Ovary (tissue), 9 donors: Measurements from ENCODE around the gene NOS3. TPM values are rescaled to one million over a fixed set of nuclear protein-coding genes. Genes with fewer than 3 reads are reported as not detected.

Source experiments
- DNase-seq, 5 donors: peaks; one replicate each; pipeline ENCODE4 v3.0.0-alpha.2; 2019 to 2020
- H3K27ac ChIP-seq, 2 donors: fragments of 200-600 bp; one replicate each; pipeline versions ENCODE4 v1.5.1 to v1.8.0; 2019 to 2022
- H3K27me3 ChIP-seq: fragments of 200-600 bp; one replicate; pipeline ENCODE4 v1.8.0; 2022
- H3K36me3 ChIP-seq: fragments of 200-600 bp; sonication (generic); one replicate; pipeline ENCODE4 v1.5.1; 2019
- H3K4me1 ChIP-seq: one replicate; pipeline ENCODE4 v1.8.1; 2013; ENCODE audit warnings: mild to moderate bottlenecking, moderate library complexity; ENCODE audit not compliant: insufficient read depth
- H3K4me3 ChIP-seq: fragments of 200-600 bp; sonication (generic); one replicate; pipeline ENCODE4 v1.5.1; 2017
- H3K9me3 ChIP-seq, 2 donors: fragments of 200-600 bp in 1 of 2; sonication (generic) in 1 of 2; one replicate each; pipeline versions ENCODE4 v1.5.1 to v1.8.1; 2013 to 2019; ENCODE audit warnings: mild to moderate bottlenecking in 1 of 2, moderate library complexity in 1 of 2
- CTCF ChIP-seq, 3 donors: fragments of 450-650 bp in 2 of 3; fragments of 200-600 bp in 1 of 3; IDR thresholded peaks; one replicate each; pipeline versions ENCODE4 v1.5.1 to v1.8.0; 2016 to 2022; ENCODE audit warnings: antibody characterized with exemption in 3 of 3, mild to moderate bottlenecking in 1 of 3
- EP300 ChIP-seq: sonication (generic); formaldehyde crosslinking; IDR thresholded peaks from one replicate; pipeline ENCODE4 v1.6.1; 2017; ENCODE audit warnings: antibody characterized with exemption
- POLR2A ChIP-seq: fragments of 450-650 bp; IDR thresholded peaks from one replicate; pipeline ENCODE4 v1.6.1; 2017; ENCODE audit warnings: antibody characterized with exemption, mild to moderate bottlenecking, moderate library complexity
- WGBS, 3 donors: extraction: QIAGEN DNeasy Blood & Tissue Kit in 1 of 3; methylation state at CpG; one replicate each; pipeline versions ENCODE4 v1.1.5 to v1.1.7; 2013 to 2017; 5-methylcytosine and 5-hydroxymethylcytosine counted together
- intact Hi-C, 4 donors: fragments of 100-400 bp; cut with DNase I; formaldehyde crosslinking; loops; one replicate each; pipeline versions ENCODE4 v1.11.0 to v1.15.1; 2022 to 2023
- polyA plus RNA-seq, 2 donors: library from polyadenylated mRNA; stranded (reverse); fragments of 200-250 nt in 1 of 2; fragments of 350-450 nt in 1 of 2; fragmentation: Illumina TruSeq in 1 of 2; extraction: RNeasy Lipid Tissue Mini Kit (QIAGEN cat#74804) in 1 of 2; gene quantifications; one replicate each; pipeline ENCODE4 v1.2.3, GENCODE V29; 2013 to 2014
- total RNA-seq, 7 donors: library from RNA; depleted of rRNA in 2 of 7; stranded (reverse); fragments of >200 nt in 2 of 7; fragmentation: NEBNext Ultra II Directional in 3 of 7; extraction: Animal tissue kit (Norgen Biotek cat#: 25700) in 3 of 7; gene quantifications; one replicate each; pipeline versions ENCODE4 v1.1.0 to v1.2.4, GENCODE V29; 2016 to 2023
- donor health status: DM: no; HTN: no; CAD: no; lungs with moderate emphysema.
- donor health status: DM: no; HTN: no; CAD: no.
- donor health status: Bipolar disorder and iron deficiency.
- donor health status: DM: yes; HTN: yes; CAD: no.
- donor health status: DM: no; HTN: no; CAD: no.
- donor health status: DM: yes; HTN: yes; CAD: no.

Gene NOS3
- total and polyA plus RNA-seq, 9 donors = 1.0 to 26.0 (median 5.4) TPM

DNA sequence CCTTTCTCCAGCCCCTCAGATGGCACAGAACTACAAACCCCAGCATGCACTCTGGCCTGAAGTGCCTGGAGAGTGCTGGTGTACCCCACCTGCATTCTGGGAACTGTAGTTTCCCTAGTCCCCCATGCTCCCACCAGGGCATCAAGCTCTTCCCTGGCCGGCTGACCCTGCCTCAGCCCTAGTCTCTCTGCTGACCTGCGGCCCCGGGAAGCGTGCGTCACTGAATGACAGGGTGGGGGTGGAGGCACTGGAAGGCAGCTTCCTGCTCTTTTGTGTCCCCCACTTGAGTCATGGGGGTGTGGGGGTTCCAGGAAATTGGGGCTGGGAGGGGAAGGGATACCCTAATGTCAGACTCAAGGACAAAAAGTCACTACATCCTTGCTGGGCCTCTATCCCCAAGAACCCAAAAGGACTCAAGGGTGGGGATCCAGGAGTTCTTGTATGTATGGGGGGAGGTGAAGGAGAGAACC lies 2.1 kb downstream of the NOS3 start:
- WGBS, 3 donors = 40 to 51% (median 44%) methylated on average over 5 of the region's 5 CpGs
- Histone ChIP-seq H3K4me1 (peaks cover 5% of the 10 kb centered on the region), H3K27me3 (no peaks in the 10 kb centered on the region), H3K4me3 (no peak overlapping the region), H3K9me3 (no peaks in the 10 kb centered on the region), H3K27ac (no peak overlapping the region), H3K36me3 (no peaks in the 10 kb centered on the region)
- TF ChIP-seq EP300 = no peak
- TF ChIP-seq POLR2A = no peak
- TF ChIP-seq CTCF (IDR thresholded peaks at IDR 0.05) = no peak
- intact Hi-C loops = no loop called here
- peak in 1 of 5 donors; percentile 44 for DNase-seq

DNA sequence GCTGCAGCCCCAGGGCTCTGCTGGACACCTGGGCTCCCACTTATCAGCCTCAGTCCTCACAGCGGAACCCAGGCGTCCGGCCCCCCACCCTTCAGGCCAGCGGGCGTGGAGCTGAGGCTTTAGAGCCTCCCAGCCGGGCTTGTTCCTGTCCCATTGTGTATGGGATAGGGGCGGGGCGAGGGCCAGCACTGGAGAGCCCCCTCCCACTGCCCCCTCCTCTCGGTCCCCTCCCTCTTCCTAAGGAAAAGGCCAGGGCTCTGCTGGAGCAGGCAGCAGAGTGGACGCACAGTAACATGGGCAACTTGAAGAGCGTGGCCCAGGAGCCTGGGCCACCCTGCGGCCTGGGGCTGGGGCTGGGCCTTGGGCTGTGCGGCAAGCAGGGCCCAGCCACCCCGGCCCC lies 2.7 kb downstream of the NOS3 start:
- Histone ChIP-seq H3K27me3 (no peaks in the 10 kb centered on the region), H3K4me1 (peaks cover 3% of the 10 kb centered on the region), H3K36me3 (no peaks in the 10 kb centered on the region), H3K9me3 (no peaks in the 10 kb centered on the region), H3K4me3 (no peak overlapping the region), H3K27ac (no peak overlapping the region)
- DNase-seq = no peak
- no peak for TF ChIP-seq CTCF (IDR thresholded peaks at IDR 0.05)
- no peak for TF ChIP-seq EP300
- no peak for TF ChIP-seq POLR2A
- WGBS, 3 donors = 91 to 96% (median 92%) methylated on average over 14 of the region's 14 CpGs
- intact Hi-C loops = no loop called here

- peak overlapping the region; percentile 9 for H3K4me3 ChIP-seq
- H3K27ac ChIP-seq = peak overlapping the region in 1 of 2 donors; percentile 8
- WGBS, 3 donors = 27 to 34% (median 30%) methylated on average over 15 of the region's 15 CpGs
- TF ChIP-seq EP300 = no peak
- no peak for TF ChIP-seq POLR2A
- TF ChIP-seq CTCF (IDR thresholded peaks at IDR 0.05) = no peak
- no peaks in the 10 kb centered on the region for H3K9me3 ChIP-seq
- H3K27me3 ChIP-seq = no peaks in the 10 kb centered on the region
- DNase-seq = peak in 2 of 5 donors; percentile 47 to 68
- intact Hi-C loops = no loop called here
- no peaks in the 10 kb centered on the region for H3K36me3 ChIP-seq
- H3K4me1 ChIP-seq = no peaks in the 10 kb centered on the region
Observed at GRCh38 chr7:150994141-150994837, 3.5 kb downstream of the NOS3 start.

- intact Hi-C loops = no loop called here
Observed at GRCh38 chr7:150994838-150995510, 4.2 kb downstream of the NOS3 start.

More at GRCh38 chr7:150994838-150995510, 4.2 kb downstream of the NOS3 start:
- TF ChIP-seq EP300 (no peak), POLR2A (no peak), CTCF (IDR thresholded peaks at IDR 0.05) (no peak)
- Histone ChIP-seq H3K4me3 (no peak overlapping the region), H3K27ac (peak overlapping the region in 1 of 2 donors; percentile 8), H3K4me1 (no peaks in the 10 kb centered on the region), H3K9me3 (no peaks in the 10 kb centered on the region), H3K27me3 (no peaks in the 10 kb centered on the region), H3K36me3 (no peaks in the 10 kb centered on the region)
- DNase-seq = no peak
- 64 to 69% (median 68%) methylated on average over 19 of the region's 19 CpGs for WGBS, 3 donors
